Measurements from ENCODE around the gene TCF3.

DNA sequence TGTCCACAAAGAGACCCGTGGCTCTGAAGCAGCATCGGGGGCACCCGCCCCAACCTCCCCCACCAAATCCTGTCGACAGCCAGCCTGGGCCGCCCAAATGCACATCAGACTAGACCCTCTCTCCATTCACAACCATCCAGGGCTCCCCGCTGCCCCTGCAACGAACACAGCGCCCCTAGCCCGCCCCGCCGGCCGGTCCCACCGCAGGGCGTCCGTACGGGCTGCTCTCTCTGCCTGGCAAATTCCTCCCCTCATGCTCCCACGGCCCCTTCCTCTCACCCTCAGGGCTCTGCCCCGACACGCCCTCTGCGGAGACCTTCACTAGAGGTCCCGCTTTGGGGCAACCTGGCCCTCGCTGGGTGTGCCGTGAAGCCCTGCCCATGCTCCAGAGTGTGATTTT, 7.1 kb downstream of the TCF3 start:
- TF ChIP-seq, protein P1, sequence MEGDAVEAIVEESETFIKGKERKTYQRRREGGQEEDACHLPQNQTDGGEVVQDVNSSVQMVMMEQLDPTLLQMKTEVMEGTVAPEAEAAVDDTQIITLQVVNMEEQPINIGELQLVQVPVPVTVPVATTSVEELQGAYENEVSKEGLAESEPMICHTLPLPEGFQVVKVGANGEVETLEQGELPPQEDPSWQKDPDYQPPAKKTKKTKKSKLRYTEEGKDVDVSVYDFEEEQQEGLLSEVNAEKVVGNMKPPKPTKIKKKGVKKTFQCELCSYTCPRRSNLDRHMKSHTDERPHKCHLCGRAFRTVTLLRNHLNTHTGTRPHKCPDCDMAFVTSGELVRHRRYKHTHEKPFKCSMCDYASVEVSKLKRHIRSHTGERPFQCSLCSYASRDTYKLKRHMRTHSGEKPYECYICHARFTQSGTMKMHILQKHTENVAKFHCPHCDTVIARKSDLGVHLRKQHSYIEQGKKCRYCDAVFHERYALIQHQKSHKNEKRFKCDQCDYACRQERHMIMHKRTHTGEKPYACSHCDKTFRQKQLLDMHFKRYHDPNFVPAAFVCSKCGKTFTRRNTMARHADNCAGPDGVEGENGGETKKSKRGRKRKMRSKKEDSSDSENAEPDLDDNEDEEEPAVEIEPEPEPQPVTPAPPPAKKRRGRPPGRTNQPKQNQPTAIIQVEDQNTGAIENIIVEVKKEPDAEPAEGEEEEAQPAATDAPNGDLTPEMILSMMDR (IDR thresholded peaks at IDR 0.05; ENCODE audit: borderline replicate concordance, extremely low read depth, low read length, poor library complexity, severe bottlenecking): no peak
- no peak for TF ChIP-seq EZH2 (IDR thresholded peaks at IDR 0.05; ENCODE audit: borderline replicate concordance, low read depth, low read length, severe bottlenecking)
